K562 (cell line): ENCODE results near the gene PPIL1. TPM values are rescaled to one million over a fixed set of nuclear protein-coding genes. Genes with fewer than 3 reads are reported as not detected.

Source experiments
- ADNP ChIP-seq: fragments of 200-800 bp; sonication (Bioruptor generic); IDR thresholded peaks from 2 replicates; pipeline ENCODE4 v1.6.1; 2016; ENCODE audit warnings: missing genetic modification characterization, missing compliant biosample characterization
- CEBPB ChIP-seq: fragments of 450-650 bp; IDR thresholded peaks from 2 replicates; pipeline ENCODE4 v1.6.1; 2016; ENCODE audit warnings: missing genetic modification characterization, missing compliant biosample characterization
- DACH1 ChIP-seq: fragments of 450-650 bp; IDR thresholded peaks from 2 replicates; pipeline ENCODE4 v1.6.1; 2018; ENCODE audit not compliant: partially characterized antibody
- E2F8 ChIP-seq: fragments of 450-650 bp; IDR thresholded peaks from 2 replicates; pipeline ENCODE4 v1.7.1; 2018; ENCODE audit warnings: mild to moderate bottlenecking, low read depth; ENCODE audit not compliant: partially characterized antibody
- HDAC1 ChIP-seq, 2 experiments: fragments of 450-650 bp; IDR thresholded peaks; 2 replicates each; pipeline ENCODE4 v1.6.1; 2016 to 2017; ENCODE audit warnings: inconsistent platforms in 1 of 2, mild to moderate bottlenecking in 1 of 2, moderate library complexity in 1 of 2
- HNRNPUL1 ChIP-seq: fragments of 200-400 bp; formaldehyde crosslinking; IDR thresholded peaks from 2 replicates; pipeline ENCODE4 v1.6.1; 2017; ENCODE audit warnings: low read length
- KLF6 ChIP-seq: fragments of 250-450 bp; sonication (Bioruptor Pico); IDR thresholded peaks from 2 replicates; pipeline ENCODE4 v1.4.0; 2020; ENCODE audit warnings: mild to moderate bottlenecking, moderate library complexity, borderline replicate concordance
- LARP7 ChIP-seq: fragments of 450-650 bp; IDR thresholded peaks from 2 replicates; pipeline ENCODE4 v1.6.1; 2016
- MCM7 ChIP-seq, 2 experiments: fragments of 450-650 bp; IDR thresholded peaks; 2 replicates each; pipeline ENCODE4 v1.6.1; 2016 to 2018
- MED1 ChIP-seq: sonication (generic); formaldehyde crosslinking; IDR thresholded peaks from 2 replicates; pipeline ENCODE4 v1.8.1; 2023; ENCODE audit warnings: missing genetic modification reagents, borderline replicate concordance
- MLLT1 ChIP-seq, 2 experiments: fragments of 450-650 bp; IDR thresholded peaks; 2 replicates each; pipeline ENCODE4 v1.6.1; 2016
- NCOA2 ChIP-seq, 2 experiments: fragments of 450-650 bp; IDR thresholded peaks; 2 replicates each; pipeline ENCODE4 v1.6.1; 2018; ENCODE audit warnings: mild to moderate bottlenecking in 2 of 2, moderate library complexity in 1 of 2; ENCODE audit not compliant: partially characterized antibody in 2 of 2
- POLR3G ChIP-seq: IDR thresholded peaks from 2 replicates; pipeline ENCODE4 v1.6.1; 2011; ENCODE audit not compliant: insufficient read length, insufficient replicate concordance; ENCODE audit errors: extremely low read depth
- PRMT5 ChIP-seq: sonication (generic); formaldehyde crosslinking; IDR thresholded peaks from 2 replicates; pipeline ENCODE4 v1.5.0; 2020; ENCODE audit warnings: missing genetic modification reagents
- RFX5 ChIP-seq: IDR thresholded peaks from 2 replicates; pipeline ENCODE4 v1.6.1; 2011; ENCODE audit warnings: low read depth, mild to moderate bottlenecking, improper control_type of control experiment, low read length
- SP2 ChIP-seq: IDR thresholded peaks from 2 replicates; pipeline ENCODE4 v1.6.1; 2011; ENCODE audit warnings: mild to moderate bottlenecking, low read depth, low read length, moderate library complexity; ENCODE audit not compliant: poor library complexity, severe bottlenecking; ENCODE audit errors: extremely low read depth
- SREBF2 ChIP-seq: sonication (generic); formaldehyde crosslinking; IDR thresholded peaks from 2 replicates; pipeline ENCODE4 v1.4.0; 2020; ENCODE audit warnings: mild to moderate bottlenecking, missing genetic modification reagents
- TRIM25 ChIP-seq: fragments of 450-650 bp; IDR thresholded peaks from 2 replicates; pipeline ENCODE4 v1.7.0; 2016; ENCODE audit warnings: borderline replicate concordance
- ZBTB5 ChIP-seq: fragments of 450-650 bp; IDR thresholded peaks from 2 replicates; pipeline ENCODE4 v1.6.1; 2017; ENCODE audit warnings: antibody characterized with exemption
- ZNF146 ChIP-seq: IDR thresholded peaks from one replicate; pipeline ENCODE4 v1.6.1; 2018; ENCODE audit warnings: missing compliant biosample characterization; ENCODE audit not compliant: unreplicated experiment
- ZNF212 ChIP-seq: fragments of 450-650 bp; formaldehyde crosslinking; IDR thresholded peaks from 2 replicates; pipeline ENCODE4 v1.4.0; 2020; ENCODE audit warnings: mild to moderate bottlenecking
- ZNF24 ChIP-seq: fragments of 450-650 bp; IDR thresholded peaks from 2 replicates; pipeline ENCODE4 v1.6.1; 2016
- ZNF253 ChIP-seq: fragments of 250-450 bp; sonication (Bioruptor Pico); conservative IDR thresholded peaks from 2 replicates; pipeline ENCODE4 v1.6.1; 2021; ENCODE audit warnings: mild to moderate bottlenecking
- ZNF507 ChIP-seq: conservative IDR thresholded peaks from 2 replicates; pipeline ENCODE4 v1.6.1; 2017; ENCODE audit warnings: missing genetic modification characterization, missing compliant biosample characterization
- ZNF717 ChIP-seq: fragments of 250-450 bp; sonication (Bioruptor Pico); IDR thresholded peaks from 2 replicates; pipeline ENCODE4 v1.5.0; 2021
- polyA plus RNA-seq, 8 experiments: library from polyadenylated mRNA; depleted of rRNA in 4 of 8; stranded (reverse) in 5 of 8; unstranded in 3 of 8; fragments of >200 nt; fragmentation: Nextera tagmentation in 2 of 8; fragmentation: Illumina TruSeq in 1 of 8; extraction: Ambion mirVana in 2 of 8; extraction: Trizol in 1 of 8; gene quantifications; 2 replicates each; pipeline versions ENCODE4 v1.2.1 to v1.2.3, GENCODE V29; 2011 to 2014; ENCODE audit warnings: inconsistent platforms in 1 of 8, missing spikeins in 1 of 8
- total RNA-seq, 7 experiments: library from RNA; depleted of rRNA in 6 of 7; stranded (reverse); fragments of >200 nt in 6 of 7; fragmentation: Illumina TruSeq in 2 of 7; extraction: Trizol in 2 of 7; gene quantifications; 2 replicates each; pipeline versions ENCODE4 v1.2.1 to v1.2.3, GENCODE V29; 2011 to 2021; ENCODE audit warnings: low replicate concordance in 1 of 7

Gene PPIL1
- total and polyA plus RNA-seq, 9 of the 15 experiments (the other 6 are each of a cell fraction or from before 2014, with no cell fraction given) = 65.8 to 205 (median 130) TPM

GRCh38 chr6:36884610-36885009 is 10.0 kb upstream of the PPIL1 start (continued):
- no peak for TF ChIP-seq PRMT5 (CRISPR knock-in tag)
- no peak for TF ChIP-seq ZNF146 (CRISPR knock-in tag)
- peak; percentile 97 for TF ChIP-seq KLF6 (CRISPR knock-in tag)
- TF ChIP-seq HDAC1 (IDR thresholded peaks at IDR 0.05) = no peak
- no peak for TF ChIP-seq ZNF253 (CRISPR knock-in tag)
- no peak for TF ChIP-seq CEBPB
- no peak for TF ChIP-seq SREBF2 (CRISPR knock-in tag)
- no peak for TF ChIP-seq MED1
- no peak for TF ChIP-seq SP2
- no peak for TF ChIP-seq LARP7
- TF ChIP-seq TRIM25 = no peak
- TF ChIP-seq POLR3G = no peak
- no peak for TF ChIP-seq ADNP
- no peak for TF ChIP-seq NCOA2 (IDR thresholded peaks at IDR 0.05; ENCODE audit: partially characterized antibody in 2 of 2)
- TF ChIP-seq DACH1 = no peak
- TF ChIP-seq E2F8 = no peak
- no peak for TF ChIP-seq ZNF717
- peak; percentile 48; the same call in 1 of the 2 replicates for TF ChIP-seq ZNF507
- no peak for TF ChIP-seq RFX5
- no peak for TF ChIP-seq HNRNPUL1
- TF ChIP-seq MLLT1 (IDR thresholded peaks at IDR 0.05) = no peak
- no peak for TF ChIP-seq ZNF24
- TF ChIP-seq ZNF212 = no peak
- no peak for TF ChIP-seq ZBTB5
- no peak for TF ChIP-seq MCM7 (IDR thresholded peaks at IDR 0.05)
